Stomach smooth muscle (tissue), 2 donors: ENCODE data around the gene SOS2.

Source experiments
- H3K27ac ChIP-seq: one replicate; pipeline ENCODE4 v1.7.0; 2013; ENCODE audit warnings: mild to moderate bottlenecking, low read length, inconsistent platforms
- H3K27me3 ChIP-seq, 2 donors: one replicate each; pipeline ENCODE4 v1.7.0; 2013; ENCODE audit warnings: low read length in 2 of 2; ENCODE audit not compliant: insufficient read depth in 2 of 2, control insufficient read depth in 1 of 2
- H3K36me3 ChIP-seq, 2 donors: one replicate each; pipeline ENCODE4 v1.7.0; 2013; ENCODE audit warnings: low read length in 2 of 2; ENCODE audit not compliant: control insufficient read depth in 2 of 2, insufficient read depth in 2 of 2
- H3K4me1 ChIP-seq: one replicate; pipeline ENCODE4 v1.7.0; 2013; ENCODE audit warnings: low read length; ENCODE audit not compliant: control insufficient read depth, insufficient read depth
- H3K4me3 ChIP-seq, 2 donors: one replicate each; pipeline ENCODE4 v1.7.0; 2013; ENCODE audit warnings: low read length in 2 of 2
- H3K9ac ChIP-seq, 2 donors: one replicate each; pipeline ENCODE4 v1.7.0; 2013; ENCODE audit warnings: low read length in 2 of 2, mild to moderate bottlenecking in 1 of 2
- H3K9me3 ChIP-seq, 2 donors: one replicate each; pipeline ENCODE4 v1.7.0; 2013; ENCODE audit warnings: low read length in 2 of 2; ENCODE audit not compliant: control insufficient read depth in 2 of 2
- donor health status: healthy.
- donor health status: Pancreatic carcinoma.

The SOS2 gene

GRCh38 chr14:50231475-50232275, at the start of gene SOS2:
Gene SOS2, minus strand, starts transcription at chr14:50231578. Its CDS starts 295 bp downstream, at chr14:50231283.
- H3K9me3 ChIP-seq, result no peaks in the 10 kb centered on the region
- H3K4me3 ChIP-seq, result peak within 1 kb of the TSS; percentile 88 to 91
- H3K9ac ChIP-seq, result peak within 1 kb of the TSS; percentile 86 to 91
- H3K4me1 ChIP-seq, result peaks cover 20% of the 10 kb centered on the region
- H3K27me3 ChIP-seq, result no peaks in the 10 kb centered on the region
- H3K36me3 ChIP-seq, result no peaks in the 10 kb centered on the region
- peak within 1 kb of the TSS; percentile 89 for H3K27ac ChIP-seq

GRCh38 chr14:50272498-50272897, 41.1 kb upstream of the SOS2 start:
- Histone ChIP-seq H3K36me3 (no peaks in the 10 kb centered on the region), H3K4me1 (no peaks in the 10 kb centered on the region), H3K27me3 (no peaks in the 10 kb centered on the region), H3K27ac (no peak overlapping the region), H3K4me3 (no peak overlapping the region), H3K9ac (no peak overlapping the region), H3K9me3 (no peaks in the 10 kb centered on the region)

GRCh38 chr14:50270932-50271331, 39.6 kb upstream of the SOS2 start:
- Histone ChIP-seq H3K4me1 (no peaks in the 10 kb centered on the region), H3K9me3 (no peaks in the 10 kb centered on the region), H3K27ac (no peak overlapping the region), H3K4me3 (no peak overlapping the region), H3K27me3 (no peaks in the 10 kb centered on the region), H3K9ac (no peak overlapping the region), H3K36me3 (no peaks in the 10 kb centered on the region)

GRCh38 chr14:50265029-50265428, 33.7 kb upstream of the SOS2 start:
- Histone ChIP-seq H3K36me3 (no peaks in the 10 kb centered on the region), H3K27me3 (no peaks in the 10 kb centered on the region), H3K4me3 (no peak overlapping the region), H3K9ac (no peak overlapping the region), H3K27ac (no peak overlapping the region), H3K4me1 (no peaks in the 10 kb centered on the region), H3K9me3 (no peaks in the 10 kb centered on the region)

- H3K9me3 ChIP-seq, result no peaks in the 10 kb centered on the region
- no peak overlapping the region for H3K27ac ChIP-seq
- no peak overlapping the region for H3K4me3 ChIP-seq
- no peaks in the 10 kb centered on the region for H3K36me3 ChIP-seq
- H3K27me3 ChIP-seq, result no peaks in the 10 kb centered on the region
- no peak overlapping the region for H3K9ac ChIP-seq
- no peaks in the 10 kb centered on the region for H3K4me1 ChIP-seq
Observed at GRCh38 chr14:50263321-50263720, 31.9 kb upstream of the SOS2 start.

- Histone ChIP-seq H3K9ac (no peak overlapping the region), H3K27ac (no peak overlapping the region), H3K9me3 (no peaks in the 10 kb centered on the region), H3K27me3 (no peaks in the 10 kb centered on the region), H3K36me3 (no peaks in the 10 kb centered on the region), H3K4me1 (no peaks in the 10 kb centered on the region), H3K4me3 (no peak overlapping the region)
Observed at GRCh38 chr14:50262865-50263264, 31.5 kb upstream of the SOS2 start.

GRCh38 chr14:50260511-50260910, 29.1 kb upstream of the SOS2 start:
- Histone ChIP-seq H3K27ac (no peak overlapping the region), H3K9me3 (no peaks in the 10 kb centered on the region), H3K9ac (no peak overlapping the region), H3K27me3 (no peaks in the 10 kb centered on the region), H3K4me3 (no peak overlapping the region), H3K36me3 (no peaks in the 10 kb centered on the region), H3K4me1 (no peaks in the 10 kb centered on the region)

- Histone ChIP-seq H3K9me3 (no peaks in the 10 kb centered on the region), H3K4me3 (no peak overlapping the region), H3K9ac (no peak overlapping the region), H3K27me3 (no peaks in the 10 kb centered on the region), H3K36me3 (no peaks in the 10 kb centered on the region), H3K27ac (no peak overlapping the region), H3K4me1 (no peaks in the 10 kb centered on the region)
Observed at GRCh38 chr14:50260072-50260471, 28.7 kb upstream of the SOS2 start.

- Histone ChIP-seq H3K36me3 (no peaks in the 10 kb centered on the region), H3K9ac (no peak overlapping the region), H3K27me3 (no peaks in the 10 kb centered on the region), H3K4me1 (no peaks in the 10 kb centered on the region), H3K4me3 (no peak overlapping the region), H3K27ac (no peak overlapping the region), H3K9me3 (no peaks in the 10 kb centered on the region)
Observed at GRCh38 chr14:50257732-50258131, 26.4 kb upstream of the SOS2 start.

GRCh38 chr14:50254248-50254647, 22.9 kb upstream of the SOS2 start:
- H3K27ac ChIP-seq, result no peak overlapping the region
- no peaks in the 10 kb centered on the region for H3K27me3 ChIP-seq
- H3K9me3 ChIP-seq, result no peaks in the 10 kb centered on the region
- H3K4me3 ChIP-seq, result no peak overlapping the region
- no peak overlapping the region for H3K9ac ChIP-seq
- H3K36me3 ChIP-seq, result peaks cover 0 to 1% of the 10 kb centered on the region in 2 donors
- no peaks in the 10 kb centered on the region for H3K4me1 ChIP-seq

GRCh38 chr14:50249136-50249775, 17.9 kb upstream of the SOS2 start:
- Histone ChIP-seq H3K27ac (no peak overlapping the region), H3K36me3 (peaks cover 0 to 3% of the 10 kb centered on the region in 2 donors), H3K4me3 (no peak overlapping the region), H3K4me1 (no peaks in the 10 kb centered on the region), H3K9ac (no peak overlapping the region), H3K27me3 (no peaks in the 10 kb centered on the region), H3K9me3 (no peaks in the 10 kb centered on the region)
